Measurements from ENCODE around the gene GLT8D2.

The GLT8D2 gene

DNA sequence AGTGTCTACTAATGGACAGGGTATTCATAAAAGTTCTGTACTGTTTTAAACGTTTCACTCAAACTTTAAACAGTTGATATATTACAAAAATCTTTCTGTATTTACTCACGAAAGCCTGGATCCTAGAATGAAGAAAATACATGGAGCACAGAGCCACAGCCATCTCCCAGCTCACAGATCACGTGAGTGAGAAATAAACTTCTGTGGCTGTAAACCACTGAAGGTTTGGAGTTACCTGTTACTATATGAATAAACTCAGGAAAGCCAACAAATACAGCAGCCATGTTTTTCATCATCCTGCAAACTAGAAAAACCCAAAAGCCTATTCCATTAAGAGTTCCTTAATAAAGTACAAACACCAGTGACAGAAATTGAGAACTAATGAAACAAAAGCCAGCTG, 85.2 kb downstream of the GLT8D2 start:
- no peak for DNase-seq (ENCODE audit: low spot score)
- TF ChIP-seq, protein P1, sequence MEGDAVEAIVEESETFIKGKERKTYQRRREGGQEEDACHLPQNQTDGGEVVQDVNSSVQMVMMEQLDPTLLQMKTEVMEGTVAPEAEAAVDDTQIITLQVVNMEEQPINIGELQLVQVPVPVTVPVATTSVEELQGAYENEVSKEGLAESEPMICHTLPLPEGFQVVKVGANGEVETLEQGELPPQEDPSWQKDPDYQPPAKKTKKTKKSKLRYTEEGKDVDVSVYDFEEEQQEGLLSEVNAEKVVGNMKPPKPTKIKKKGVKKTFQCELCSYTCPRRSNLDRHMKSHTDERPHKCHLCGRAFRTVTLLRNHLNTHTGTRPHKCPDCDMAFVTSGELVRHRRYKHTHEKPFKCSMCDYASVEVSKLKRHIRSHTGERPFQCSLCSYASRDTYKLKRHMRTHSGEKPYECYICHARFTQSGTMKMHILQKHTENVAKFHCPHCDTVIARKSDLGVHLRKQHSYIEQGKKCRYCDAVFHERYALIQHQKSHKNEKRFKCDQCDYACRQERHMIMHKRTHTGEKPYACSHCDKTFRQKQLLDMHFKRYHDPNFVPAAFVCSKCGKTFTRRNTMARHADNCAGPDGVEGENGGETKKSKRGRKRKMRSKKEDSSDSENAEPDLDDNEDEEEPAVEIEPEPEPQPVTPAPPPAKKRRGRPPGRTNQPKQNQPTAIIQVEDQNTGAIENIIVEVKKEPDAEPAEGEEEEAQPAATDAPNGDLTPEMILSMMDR (IDR thresholded peaks at IDR 0.05; ENCODE audit: borderline replicate concordance, control extremely low read depth, extremely low read depth, insufficient read depth, missing control alignments): no peak
- in situ Hi-C loops (cut with MboI; ENCODE audit: low sequenced_read_pairs, unreplicated experiment): no loop called here

DNA sequence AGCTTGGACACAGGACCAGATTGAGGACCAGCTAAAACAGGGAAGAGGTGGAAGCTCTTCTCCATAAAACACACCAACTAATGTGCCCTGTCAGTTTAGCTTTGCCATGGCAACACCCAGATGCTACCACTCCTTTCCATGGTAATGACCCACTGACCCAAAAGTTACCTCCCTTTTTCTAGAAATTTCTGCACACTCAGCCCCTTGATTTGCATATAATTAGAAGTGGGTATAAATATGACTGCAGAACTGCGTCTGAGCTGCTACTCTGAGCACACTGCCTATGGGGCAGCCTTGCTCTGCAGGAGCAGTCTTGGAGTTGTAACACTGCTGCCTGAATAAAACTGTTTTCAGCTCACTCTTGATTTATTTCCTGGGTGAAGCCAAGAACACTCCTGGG, 87.5 kb downstream of the GLT8D2 start:
- TF ChIP-seq, protein P1 (IDR thresholded peaks at IDR 0.05; ENCODE audit: borderline replicate concordance, control extremely low read depth, extremely low read depth, insufficient read depth, missing control alignments): no peak
- in situ Hi-C loops (cut with MboI; ENCODE audit: low sequenced_read_pairs, unreplicated experiment): no loop called here
- no peak for DNase-seq (ENCODE audit: low spot score)

DNA sequence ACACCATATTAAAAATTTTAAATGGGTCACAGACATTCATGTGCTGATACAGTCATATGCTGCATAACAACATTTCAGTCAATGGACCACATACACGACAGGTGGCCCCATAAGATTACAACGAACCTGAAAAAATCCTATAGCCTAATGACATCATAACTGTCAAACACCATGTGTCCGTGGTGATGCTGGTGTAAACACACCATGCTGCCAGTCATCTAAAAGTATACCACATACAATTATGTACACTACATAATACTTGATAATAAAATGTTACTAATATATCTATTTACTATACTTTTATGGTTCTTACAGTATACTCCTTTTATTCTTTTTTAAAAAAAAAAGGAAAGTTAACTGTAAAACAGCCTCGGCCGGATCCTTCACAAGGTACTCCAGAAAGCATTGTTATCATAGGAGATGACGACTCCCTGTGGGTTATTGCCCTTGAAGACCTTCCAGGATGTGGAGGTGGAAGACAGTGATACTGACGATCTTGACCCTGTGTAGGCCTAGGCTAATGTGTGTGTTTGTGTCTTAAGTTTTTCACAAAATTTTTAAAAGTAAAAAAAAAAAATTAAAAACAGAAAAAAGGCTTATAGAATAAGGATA, 89.3 kb downstream of the GLT8D2 start:
- TF ChIP-seq, protein P1 (IDR thresholded peaks at IDR 0.05; ENCODE audit: borderline replicate concordance, control extremely low read depth, extremely low read depth, insufficient read depth, missing control alignments): no peak
- no peak for DNase-seq (ENCODE audit: low spot score)
- in situ Hi-C loops (cut with MboI; ENCODE audit: low sequenced_read_pairs, unreplicated experiment): no loop called here

- TF ChIP-seq, protein P1 (IDR thresholded peaks at IDR 0.05; ENCODE audit: borderline replicate concordance, control extremely low read depth, extremely low read depth, insufficient read depth, missing control alignments): no peak
- in situ Hi-C loops (cut with MboI; ENCODE audit: low sequenced_read_pairs, unreplicated experiment): no loop called here
- no peak for DNase-seq (ENCODE audit: low spot score)
Observed at GRCh38 chr12:103958621-103959020, 91.4 kb downstream of the GLT8D2 start.

DNA sequence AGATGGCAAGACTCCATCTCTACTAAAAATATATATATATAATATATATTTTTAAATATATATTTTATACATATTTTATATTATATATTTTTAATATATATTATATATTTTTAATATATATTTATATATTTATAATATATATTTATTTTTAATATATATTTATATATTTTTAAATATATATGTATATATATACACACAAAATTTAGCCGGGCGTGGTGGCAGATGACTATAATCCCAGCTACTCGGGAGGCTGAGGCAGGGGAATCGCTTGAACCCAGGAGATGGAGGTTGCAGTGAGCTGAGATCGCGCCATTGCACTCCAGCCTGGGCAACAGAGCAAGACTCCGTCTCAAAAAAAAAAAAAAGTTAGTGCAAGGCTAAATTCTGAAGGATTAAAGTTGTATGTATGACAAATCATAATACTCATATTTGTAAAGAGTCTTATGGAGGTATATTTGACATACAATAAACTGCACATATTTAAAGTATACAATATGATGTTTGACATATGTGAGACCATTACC, 92.1 kb downstream of the GLT8D2 start:
- no peak for DNase-seq (ENCODE audit: low spot score)
- in situ Hi-C loops (cut with MboI; ENCODE audit: low sequenced_read_pairs, unreplicated experiment): no loop called here

DNA sequence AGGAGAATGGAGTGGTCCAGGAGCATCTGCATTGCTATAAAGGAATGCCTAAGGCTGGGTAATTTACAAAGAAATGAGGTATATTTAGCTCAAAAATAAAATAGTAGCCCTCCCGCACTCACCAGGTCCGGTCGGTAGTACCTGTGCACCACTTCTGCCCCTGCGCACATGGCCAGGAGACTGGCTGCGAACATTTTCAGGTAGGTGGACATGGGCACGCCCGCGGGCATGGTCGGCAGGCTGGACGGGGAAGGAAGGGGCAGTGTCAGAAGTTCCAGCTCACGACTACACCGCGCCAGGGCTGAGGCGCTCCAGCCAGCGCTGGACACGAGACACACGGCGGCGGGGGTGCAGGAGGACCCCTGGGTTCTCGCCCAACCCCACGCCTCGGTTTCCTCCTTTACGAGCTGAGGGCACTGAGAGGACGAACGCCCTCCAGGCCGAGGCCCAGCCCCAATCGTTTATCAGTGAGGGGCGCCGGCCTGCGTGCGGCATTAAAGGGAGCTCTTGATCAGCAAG, 93.4 kb downstream of the GLT8D2 start:
- TF ChIP-seq, protein P1 (IDR thresholded peaks at IDR 0.05; ENCODE audit: borderline replicate concordance, control extremely low read depth, extremely low read depth, insufficient read depth, missing control alignments): no peak
- DNase-seq (ENCODE audit: low spot score): no peak
- in situ Hi-C loops (cut with MboI; ENCODE audit: low sequenced_read_pairs, unreplicated experiment): no loop called here

More for the DNA sequence above, 92.1 kb downstream of the GLT8D2 start:
- TF ChIP-seq, protein P1 (IDR thresholded peaks at IDR 0.05; ENCODE audit: borderline replicate concordance, control extremely low read depth, extremely low read depth, insufficient read depth, missing control alignments): no peak

Measured in GM13976 (cell line).